ENCODE results near the gene TAS2R7. TPM values are rescaled to one million over a fixed set of nuclear protein-coding genes. Genes with fewer than 3 reads are reported as not detected.

The TAS2R7 gene
- total and polyA plus RNA-seq, 10 donors, result not detected

GRCh38 chr12:10771132-10771733, 31.2 kb downstream of the TAS2R7 start:
- intact Hi-C loops (cut with DNase I; ENCODE audit: low total_unique reads), result loop anchor here (5.0 kb wide), 1 partner anchor 716 kb away; no protein-coding TSS in a partner anchor
- H3K9me3 ChIP-seq, result no peaks in the 10 kb centered on the region
- WGBS, 5 donors, result 0 to 2% (median 0%) methylated on average over 1 of the region's 1 CpG

GRCh38 chr12:10759657-10760056, 42.8 kb downstream of the TAS2R7 start:
- DNase-seq, result no peak
- 25 to 65% (median 55%) methylated on average over 2 of the region's 2 CpGs for WGBS, 5 donors
- Histone ChIP-seq H3K4me3 (no peak overlapping the region), H3K27ac (no peak overlapping the region), H3K27me3 (replicated peaks in 1 of 7) (peaks cover 0 to 25% (median 0%) of the 10 kb centered on the region in 7 donors), H3K36me3 (no peaks in the 10 kb centered on the region), H3K4me1 (no peaks in the 10 kb centered on the region), H3K9me3 (peaks cover 0 to 26% (median 22%) of the 10 kb centered on the region in 8 donors)
- TF ChIP-seq CTCF (IDR thresholded peaks at IDR 0.05 in 8 of 11, conservative IDR thresholded peaks at IDR 0.05 in 3 of 11) (no peak), POLR2A (IDR thresholded peaks at IDR 0.05) (no peak), POLR2AphosphoS5 (IDR thresholded peaks at IDR 0.05) (no peak)
- intact Hi-C loops (cut with DNase I; ENCODE audit: low total_unique reads), result no loop called here

More at GRCh38 chr12:10771132-10771733, 31.2 kb downstream of the TAS2R7 start:
- Histone ChIP-seq H3K27me3 (replicated peaks in 1 of 7) (peaks cover 0 to 52% (median 2%) of the 10 kb centered on the region in 7 donors), H3K36me3 (no peaks in the 10 kb centered on the region), H3K4me3 (no peak overlapping the region), H3K27ac (no peak overlapping the region), H3K4me1 (no peaks in the 10 kb centered on the region)
- DNase-seq, result no peak
- no peak for TF ChIP-seq POLR2A (IDR thresholded peaks at IDR 0.05)
- peak; percentile 52 to 82 (median 67) for TF ChIP-seq CTCF (IDR thresholded peaks at IDR 0.05 in 8 of 11, conservative IDR thresholded peaks at IDR 0.05 in 3 of 11)

- H3K9me3 ChIP-seq, result peaks cover 0 to 28% (median 22%) of the 10 kb centered on the region in 8 donors
Measured at GRCh38 chr12:10756194-10756593, 46.2 kb downstream of the TAS2R7 start.

More at GRCh38 chr12:10756194-10756593, 46.2 kb downstream of the TAS2R7 start:
- Histone ChIP-seq H3K27ac (no peak overlapping the region), H3K4me1 (no peaks in the 10 kb centered on the region), H3K4me3 (no peak overlapping the region), H3K36me3 (no peaks in the 10 kb centered on the region), H3K27me3 (replicated peaks in 1 of 7) (peaks cover 0 to 14% (median 0%) of the 10 kb centered on the region in 7 donors)
- DNase-seq, result no peak
- WGBS, 5 donors, result 83 to 93% (median 88%) methylated on average over 4 of the region's 4 CpGs
- intact Hi-C loops (cut with DNase I; ENCODE audit: low total_unique reads), result no loop called here
- no peak for TF ChIP-seq POLR2A (IDR thresholded peaks at IDR 0.05)
- TF ChIP-seq CTCF (IDR thresholded peaks at IDR 0.05 in 8 of 11, conservative IDR thresholded peaks at IDR 0.05 in 3 of 11), result no peak
- no peak for TF ChIP-seq POLR2AphosphoS5 (IDR thresholded peaks at IDR 0.05)
